Activated CD4-positive, alpha-beta T cell treated with anti-CD3 and anti-CD28 coated beads, Interleukin-2, amount 50 U/mL, for 24 hours (primary cell): ENCODE measurements around the gene DNAJB9.
"Not testable (repeated sequence)": the region's sequence is repeated elsewhere in the genome, so short reads cannot be mapped to it uniquely, and the experiment has no call there.

Experiments
- DNase-seq, 2 donors: peaks; one replicate each; pipeline ENCODE4 v3.0.0-alpha.2; 2020; ENCODE audit warnings: low read depth in 1 of 2, low spot score in 1 of 2

Gene DNAJB9

GRCh38 chr7:108569381-108570145 is at the start of gene DNAJB9, which contains the start of gene THAP5:
Gene DNAJB9 (plus strand): TSS chr7:108569874. CDS start chr7:108571727, 1,853 bp downstream.
Gene THAP5 (minus strand): TSS chr7:108569706. CDS start chr7:108569569, 137 bp downstream.
- peak; percentile 96 to 99 for DNase-seq

- no peak for DNase-seq
These were observed 46.9 kb upstream of the DNAJB9 start for GRCh38 chr7:108522780-108523179.

- no peak for DNase-seq
These were observed 44.2 kb upstream of the DNAJB9 start for GRCh38 chr7:108525327-108525984.

- DNase-seq, result peak; percentile 100
These were observed 43.5 kb upstream of the DNAJB9 start, which contains the start of gene PNPLA8 for GRCh38 chr7:108525985-108526767. Gene PNPLA8 (minus strand): TSS chr7:108526135. CDS start chr7:108515491, 10,644 bp downstream.

- no peak for DNase-seq
These were observed 43.0 kb upstream of the DNAJB9 start for GRCh38 chr7:108526768-108527017.

- no peak for DNase-seq
These were observed 41.4 kb upstream of the DNAJB9 start for GRCh38 chr7:108528183-108528712.

GRCh38 chr7:108529341-108529740 is 40.3 kb upstream of the DNAJB9 start:
- no peak for DNase-seq

GRCh38 chr7:108533712-108534111 is 36.0 kb upstream of the DNAJB9 start:
- no peak for DNase-seq

- no peak for DNase-seq
These were observed 34.4 kb upstream of the DNAJB9 start for GRCh38 chr7:108535257-108535656.

GRCh38 chr7:108535744-108536143 is 33.9 kb upstream of the DNAJB9 start:
- DNase-seq, result no peak

GRCh38 chr7:108537229-108537628 is 32.4 kb upstream of the DNAJB9 start:
- DNase-seq, result no peak

- not testable (repeated sequence) for DNase-seq
These were observed 31.4 kb upstream of the DNAJB9 start for GRCh38 chr7:108538236-108538635.

GRCh38 chr7:108538685-108539084 is 31.0 kb upstream of the DNAJB9 start:
- not testable (repeated sequence) for DNase-seq

GRCh38 chr7:108541478-108541877 is 28.2 kb upstream of the DNAJB9 start:
- DNase-seq, result no peak

GRCh38 chr7:108548141-108548896 is 21.4 kb upstream of the DNAJB9 start:
- not testable (repeated sequence) for DNase-seq

GRCh38 chr7:108556665-108557064 is 13.0 kb upstream of the DNAJB9 start:
- DNase-seq, result not testable (repeated sequence)

- no peak for DNase-seq
These were observed 12.5 kb upstream of the DNAJB9 start for GRCh38 chr7:108557191-108557590.

GRCh38 chr7:108557617-108558016 is 12.1 kb upstream of the DNAJB9 start:
- no peak for DNase-seq

GRCh38 chr7:108559253-108559652 is 10.4 kb upstream of the DNAJB9 start:
- no peak for DNase-seq

GRCh38 chr7:108561047-108561619 is 8.5 kb upstream of the DNAJB9 start:
- DNase-seq, result no peak
